Caco-2 (cell line): ENCODE data around the gene SLC35G1. TPM values are rescaled to one million over a fixed set of nuclear protein-coding genes. Genes with fewer than 3 reads are reported as not detected.

Source experiments
- BruUV-seq: library from RNA; stranded (reverse); fragments of 400-500 nt; replicated peaks from 2 replicates; lab custom pipeline; 2021; lab: Mats Ljungman, UMichigan
- CTCF ChIA-PET: fragments of 300-600 bp; sonication (Branson Sonifier 250); formaldehyde crosslinking; loops from one replicate; lab custom pipeline; 2022; ENCODE audit warnings: antibody characterized with exemption; lab: Charles Lee
- POLR2A ChIA-PET: fragments of 300-600 bp; sonication (Branson Sonifier 250); formaldehyde crosslinking; loops from one replicate; lab custom pipeline; 2022; ENCODE audit warnings: antibody characterized with exemption; lab: Charles Lee
- DNase-seq, 2 experiments: peaks; one replicate each; pipeline versions ENCODE4 v3.0.0 to v3.0.0-alpha.2; 2020 to 2022
- H3K27me3 ChIP-seq: replicated peaks from 2 replicates; pipeline ENCODE4 v1.6.0; 2011; ENCODE audit warnings: low read length; ENCODE audit not compliant: control insufficient read depth, insufficient read depth
- H3K36me3 ChIP-seq: 2 replicates; pipeline ENCODE4 v1.5.1; 2011; ENCODE audit warnings: low read length; ENCODE audit not compliant: control insufficient read depth, insufficient read depth
- H3K4me1 ChIP-seq: fragments of 250-450 bp; sonication (Bioruptor Pico); 2 replicates; pipeline ENCODE4 v1.5.1; 2020; ENCODE audit warnings: mild to moderate bottlenecking
- H3K4me3 ChIP-seq: 2 replicates; pipeline ENCODE4 v1.5.1; 2011; ENCODE audit warnings: low read depth, mild to moderate bottlenecking, control low read depth, low read length
- H3K9me3 ChIP-seq: fragments of 250-450 bp; sonication (Bioruptor Pico); 2 replicates; pipeline ENCODE4 v1.5.1; 2020; ENCODE audit warnings: mild to moderate bottlenecking, moderate library complexity
- H3K27ac Mint-ChIP-seq: one replicate; pipeline ENCODE4 v1.8.0; 2022; ENCODE audit warnings: mixed read lengths; ENCODE audit not compliant: unreplicated experiment
- H3K27me3 Mint-ChIP-seq: one replicate; pipeline ENCODE4 v1.8.0; 2022; ENCODE audit warnings: mixed read lengths; ENCODE audit not compliant: insufficient read depth, unreplicated experiment
- H3K36me3 Mint-ChIP-seq: one replicate; pipeline ENCODE4 v1.8.0; 2022; ENCODE audit warnings: mild to moderate bottlenecking, mixed read lengths; ENCODE audit not compliant: insufficient read depth, unreplicated experiment
- H3K4me1 Mint-ChIP-seq: one replicate; pipeline ENCODE4 v1.8.0; 2022; ENCODE audit warnings: low read depth, mixed read lengths; ENCODE audit not compliant: unreplicated experiment
- H3K4me3 Mint-ChIP-seq: one replicate; pipeline ENCODE4 v1.8.0; 2022; ENCODE audit warnings: mild to moderate bottlenecking, moderate library complexity, mixed read lengths; ENCODE audit not compliant: unreplicated experiment
- H3K9me3 Mint-ChIP-seq: one replicate; pipeline ENCODE4 v1.8.0; 2022; ENCODE audit warnings: mixed read lengths; ENCODE audit not compliant: unreplicated experiment
- intact Hi-C: fragments of 100-400 bp; cut with micrococcal nuclease; formaldehyde crosslinking; loops from one replicate; pipeline ENCODE4 v1.10.0; 2022; ENCODE audit not compliant: unreplicated experiment
- total RNA-seq: library from RNA; stranded (reverse); gene quantifications from 2 replicates; pipeline ENCODE4 v1.2.3, GENCODE V29; 2022
- TF ChIP-seq, protein P1 (sequence below), 2 experiments: fragments of 200-600 bp in 1 of 2; IDR thresholded peaks; 1 replicate in 1 of 2; 2 replicates in 1 of 2; pipeline versions ENCODE4 v1.5.1 to v1.8.0; 2011 to 2022; ENCODE audit warnings: antibody characterized with exemption in 1 of 2, control low read depth in 1 of 2, inconsistent platforms in 1 of 2, low read depth in 1 of 2, low read length in 1 of 2, mild to moderate bottlenecking in 1 of 2, moderate library complexity in 1 of 2; ENCODE audit not compliant: insufficient read depth in 1 of 2, severe bottlenecking in 1 of 2, unreplicated experiment in 1 of 2

The SLC35G1 gene
- total RNA-seq, 1 experiment from 2014 or later: 11.0 TPM

DNA sequence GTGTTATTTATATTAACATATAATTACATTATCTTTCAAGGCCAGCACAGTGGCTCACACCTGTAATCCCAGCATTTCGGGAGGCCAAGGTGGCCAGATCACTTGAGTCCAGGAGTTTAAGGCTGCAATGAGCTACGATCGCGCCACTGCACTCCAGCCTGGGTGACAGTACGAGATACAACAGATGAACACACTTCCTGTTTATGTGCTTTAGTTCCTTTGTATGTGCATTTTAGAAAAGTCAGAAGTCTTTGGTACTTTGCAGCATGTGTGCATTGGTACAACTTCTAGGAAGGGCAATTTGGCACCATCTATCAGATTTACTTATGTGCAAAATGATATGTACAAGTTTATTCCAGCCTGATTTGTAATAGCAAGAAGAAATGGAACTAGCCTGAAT, 13.3 kb downstream of the SLC35G1 start:
- intact Hi-C loops: no loop called here
- no peak overlapping the region for H3K27ac Mint-ChIP-seq
- TF ChIP-seq, protein P1, sequence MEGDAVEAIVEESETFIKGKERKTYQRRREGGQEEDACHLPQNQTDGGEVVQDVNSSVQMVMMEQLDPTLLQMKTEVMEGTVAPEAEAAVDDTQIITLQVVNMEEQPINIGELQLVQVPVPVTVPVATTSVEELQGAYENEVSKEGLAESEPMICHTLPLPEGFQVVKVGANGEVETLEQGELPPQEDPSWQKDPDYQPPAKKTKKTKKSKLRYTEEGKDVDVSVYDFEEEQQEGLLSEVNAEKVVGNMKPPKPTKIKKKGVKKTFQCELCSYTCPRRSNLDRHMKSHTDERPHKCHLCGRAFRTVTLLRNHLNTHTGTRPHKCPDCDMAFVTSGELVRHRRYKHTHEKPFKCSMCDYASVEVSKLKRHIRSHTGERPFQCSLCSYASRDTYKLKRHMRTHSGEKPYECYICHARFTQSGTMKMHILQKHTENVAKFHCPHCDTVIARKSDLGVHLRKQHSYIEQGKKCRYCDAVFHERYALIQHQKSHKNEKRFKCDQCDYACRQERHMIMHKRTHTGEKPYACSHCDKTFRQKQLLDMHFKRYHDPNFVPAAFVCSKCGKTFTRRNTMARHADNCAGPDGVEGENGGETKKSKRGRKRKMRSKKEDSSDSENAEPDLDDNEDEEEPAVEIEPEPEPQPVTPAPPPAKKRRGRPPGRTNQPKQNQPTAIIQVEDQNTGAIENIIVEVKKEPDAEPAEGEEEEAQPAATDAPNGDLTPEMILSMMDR (IDR thresholded peaks at IDR 0.05; ENCODE audit: insufficient read depth in 1 of 2, low read depth in 1 of 2, low read length in 1 of 2, severe bottlenecking in 1 of 2, unreplicated experiment in 1 of 2): no peak
- no peaks in the 10 kb centered on the region for H3K36me3 Mint-ChIP-seq
- no TSS peak for BruUV-seq
- H3K4me1 Mint-ChIP-seq: peaks cover 5% of the 10 kb centered on the region
- no peak for DNase-seq
- H3K4me3 ChIP-seq: no peak overlapping the region
- H3K9me3 ChIP-seq: no peaks in the 10 kb centered on the region
- no peaks in the 10 kb centered on the region for H3K27me3 Mint-ChIP-seq
- no peaks in the 10 kb centered on the region for H3K27me3 ChIP-seq
- peaks cover 6% of the 10 kb centered on the region for H3K4me1 ChIP-seq
- no peaks in the 10 kb centered on the region for H3K9me3 Mint-ChIP-seq
- no peak overlapping the region for H3K4me3 Mint-ChIP-seq
- ChIA-PET POLR2A (no interaction called here), CTCF (no interaction called here)
- no peaks in the 10 kb centered on the region for H3K36me3 ChIP-seq

DNA sequence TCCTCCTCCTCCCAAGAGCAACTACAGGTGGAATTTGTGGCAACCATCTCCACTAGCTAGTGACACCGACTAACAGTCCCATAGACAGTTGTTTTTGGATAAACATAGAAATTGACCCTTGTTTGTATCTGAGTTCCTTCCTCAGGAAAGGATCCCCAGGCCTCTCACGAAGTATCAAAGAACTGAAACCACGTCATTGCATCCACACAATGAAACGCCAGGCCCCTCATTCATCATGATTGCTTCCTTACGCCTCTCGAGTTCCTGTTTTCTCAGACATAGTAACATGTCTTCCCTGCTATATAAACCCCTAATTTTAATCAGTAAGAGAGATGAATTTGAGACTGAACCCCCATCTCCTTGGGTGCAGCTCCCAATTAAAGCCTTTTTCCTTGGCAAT, 18.1 kb downstream of the SLC35G1 start:
- POLR2A ChIA-PET: no interaction called here

DNA sequence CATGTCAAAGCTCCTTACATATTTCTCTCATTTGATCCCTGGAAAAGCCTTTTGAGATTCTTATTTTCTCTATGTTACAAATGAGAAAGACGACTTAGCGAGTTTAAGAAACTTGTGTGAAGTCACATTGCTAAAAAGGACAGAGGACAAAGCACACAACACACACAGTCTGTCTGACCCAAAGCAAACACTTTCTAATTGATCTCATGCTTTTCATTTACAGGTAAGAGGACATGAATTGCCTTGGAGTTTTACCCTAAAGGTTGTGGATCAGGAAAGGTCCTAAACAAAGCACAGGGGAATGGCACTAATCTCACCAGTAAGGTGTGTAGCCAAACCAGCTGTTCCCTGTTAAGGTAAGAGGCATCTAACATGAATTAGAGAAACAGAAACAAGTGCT, 18.7 kb downstream of the SLC35G1 start:
- no TSS peak for BruUV-seq
- intact Hi-C loops: loop anchor here (5.0 to 10.0 kb wide), 2 partner anchors 90 to 372 kb away; no protein-coding TSS in a partner anchor
- TF ChIP-seq, protein P1 (IDR thresholded peaks at IDR 0.05; ENCODE audit: insufficient read depth in 1 of 2, low read depth in 1 of 2, low read length in 1 of 2, severe bottlenecking in 1 of 2, unreplicated experiment in 1 of 2): no peak
- Histone ChIP-seq H3K9me3 (no peaks in the 10 kb centered on the region), H3K27me3 (no peaks in the 10 kb centered on the region), H3K4me1 (peaks cover 32% of the 10 kb centered on the region), H3K4me3 (no peak overlapping the region), H3K36me3 (no peaks in the 10 kb centered on the region)
- Mint-ChIP-seq H3K4me3 (no peak overlapping the region), H3K4me1 (peaks cover 35% of the 10 kb centered on the region), H3K36me3 (no peaks in the 10 kb centered on the region), H3K27me3 (no peaks in the 10 kb centered on the region), H3K27ac (no peak overlapping the region), H3K9me3 (no peaks in the 10 kb centered on the region)
- DNase-seq: no peak
- ChIA-PET POLR2A (no interaction called here), CTCF (no interaction called here)

More for the DNA sequence above, 18.1 kb downstream of the SLC35G1 start:
- no peaks in the 10 kb centered on the region for H3K36me3 ChIP-seq
- CTCF ChIA-PET: no interaction called here
- no peak overlapping the region for H3K4me3 Mint-ChIP-seq
- H3K27me3 ChIP-seq: no peaks in the 10 kb centered on the region
- H3K4me3 ChIP-seq: no peak overlapping the region
- DNase-seq: no peak
- H3K4me1 Mint-ChIP-seq: peaks cover 32% of the 10 kb centered on the region
- peaks cover 26% of the 10 kb centered on the region for H3K4me1 ChIP-seq
- BruUV-seq: no TSS peak
- H3K27ac Mint-ChIP-seq: no peak overlapping the region
- TF ChIP-seq, protein P1 (IDR thresholded peaks at IDR 0.05; ENCODE audit: insufficient read depth in 1 of 2, low read depth in 1 of 2, low read length in 1 of 2, severe bottlenecking in 1 of 2, unreplicated experiment in 1 of 2): no peak
- no peaks in the 10 kb centered on the region for H3K36me3 Mint-ChIP-seq
- no peaks in the 10 kb centered on the region for H3K9me3 Mint-ChIP-seq
- no peaks in the 10 kb centered on the region for H3K9me3 ChIP-seq
- H3K27me3 Mint-ChIP-seq: no peaks in the 10 kb centered on the region
- intact Hi-C loops: loop anchor here (5.0 to 10.0 kb wide), 2 partner anchors 90 to 373 kb away; no protein-coding TSS in a partner anchor
